Activated T-cell treated with anti-CD3 and anti-CD28 coated beads for 4 hours (primary cell): ENCODE data around the gene SNX30.
"Not testable (repeated sequence)": the region's sequence is repeated elsewhere in the genome, so short reads cannot be mapped to it uniquely, and the experiment has no call there.

Source experiments
- DNase-seq: peaks from one replicate; pipeline ENCODE4 v3.0.0-alpha.2; 2020

SNX30 gene

GRCh38 chr9:112750016-112750763, at the start of gene SNX30:
TSS of gene SNX30 (plus strand) at chr9:112750760. CDS start at chr9:112751002, 242 bp downstream.
- peak; percentile 62 for DNase-seq

- no peak for DNase-seq
Measured at GRCh38 chr9:112703304-112703703, 47.3 kb upstream of the SNX30 start.

GRCh38 chr9:112705768-112706427, 44.7 kb upstream of the SNX30 start:
- DNase-seq = no peak

GRCh38 chr9:112711050-112711689, 39.4 kb upstream of the SNX30 start:
- no peak for DNase-seq

- no peak for DNase-seq
Measured at GRCh38 chr9:112712678-112713077, 37.9 kb upstream of the SNX30 start.

GRCh38 chr9:112717661-112718331, 32.8 kb upstream of the SNX30 start, which contains the start of gene INIP:
TSS of gene INIP (minus strand) at chr9:112718117. CDS start at chr9:112716485, 1,632 bp downstream.
- peak; percentile 95 for DNase-seq

- DNase-seq = no peak
Measured at GRCh38 chr9:112719241-112719691, 31.3 kb upstream of the SNX30 start.

GRCh38 chr9:112719696-112720095, 30.9 kb upstream of the SNX30 start:
- no peak for DNase-seq

GRCh38 chr9:112720113-112720780, 30.3 kb upstream of the SNX30 start:
- DNase-seq = no peak

GRCh38 chr9:112722749-112723148, 27.8 kb upstream of the SNX30 start:
- DNase-seq = not testable (repeated sequence)

- DNase-seq = no peak
Measured at GRCh38 chr9:112725961-112726360, 24.6 kb upstream of the SNX30 start.

- no peak for DNase-seq
Measured at GRCh38 chr9:112726428-112726827, 24.1 kb upstream of the SNX30 start.

GRCh38 chr9:112728401-112728800, 22.2 kb upstream of the SNX30 start:
- DNase-seq = no peak

- no peak for DNase-seq
Measured at GRCh38 chr9:112731971-112732370, 18.6 kb upstream of the SNX30 start.

- DNase-seq = no peak
Measured at GRCh38 chr9:112734892-112735291, 15.7 kb upstream of the SNX30 start.

GRCh38 chr9:112743216-112743836, 7.2 kb upstream of the SNX30 start:
- no peak for DNase-seq

GRCh38 chr9:112744177-112744576, 6.4 kb upstream of the SNX30 start:
- DNase-seq = no peak

GRCh38 chr9:112747094-112747493, 3.5 kb upstream of the SNX30 start:
- no peak for DNase-seq

- no peak for DNase-seq
Measured at GRCh38 chr9:112750764-112751055, 150 bp downstream of the SNX30 start.

- DNase-seq = no peak
Measured at GRCh38 chr9:112751056-112751795, 666 bp downstream of the SNX30 start.

GRCh38 chr9:112752334-112753125, 2.0 kb downstream of the SNX30 start:
- DNase-seq = no peak
